NB4 (cell line): ENCODE data around the gene TMPRSS6.

Source experiments
- DNase-seq: peaks from one replicate; pipeline ENCODE4 v3.0.0; 2010; ENCODE audit warnings: low read depth
- H3K4me3 ChIP-seq: one replicate; pipeline ENCODE4 v1.5.1; 2011; ENCODE audit warnings: mild to moderate bottlenecking, low read depth, low read length, moderate library complexity
- MYC ChIP-seq: IDR thresholded peaks from 2 replicates; pipeline ENCODE4 v1.6.1; 2011; ENCODE audit warnings: low read depth, low read length
- POLR2A ChIP-seq: IDR thresholded peaks from 2 replicates; pipeline ENCODE4 v1.6.1; 2011; ENCODE audit warnings: mild to moderate bottlenecking; ENCODE audit not compliant: insufficient read length; ENCODE audit errors: extremely low read depth
- TF ChIP-seq, protein P1 (sequence below): IDR thresholded peaks from one replicate; pipeline ENCODE4 v1.5.1; 2012; ENCODE audit warnings: low read depth, low read length
- TF ChIP-seq, protein P2 (sequence below): IDR thresholded peaks from 2 replicates; pipeline ENCODE4 v1.6.1; 2011; ENCODE audit warnings: low read depth, low read length

Gene TMPRSS6

DNA sequence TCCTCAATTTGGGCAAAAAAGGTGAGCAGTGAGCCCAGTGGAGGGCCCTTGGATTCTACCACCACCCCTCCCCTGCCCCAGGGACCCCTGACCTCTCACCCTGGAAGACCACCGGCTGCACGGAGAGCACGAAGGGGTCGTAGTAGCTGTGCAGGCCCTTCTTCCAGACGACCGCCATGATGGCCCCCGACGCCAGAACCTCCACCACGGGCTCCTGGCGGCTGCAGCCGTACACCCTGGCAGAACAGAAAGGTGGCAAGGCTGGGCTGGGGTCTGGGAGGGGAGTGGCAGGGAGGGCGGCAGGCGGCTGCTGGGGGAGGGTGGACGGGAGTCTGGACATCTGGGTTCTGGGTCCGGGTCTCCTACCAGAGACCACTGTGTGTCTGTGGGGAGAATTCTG, 23.3 kb downstream of the TMPRSS6 start:
- H3K4me3 ChIP-seq, result no peak overlapping the region
- no peak for DNase-seq
- TF ChIP-seq, protein P1, sequence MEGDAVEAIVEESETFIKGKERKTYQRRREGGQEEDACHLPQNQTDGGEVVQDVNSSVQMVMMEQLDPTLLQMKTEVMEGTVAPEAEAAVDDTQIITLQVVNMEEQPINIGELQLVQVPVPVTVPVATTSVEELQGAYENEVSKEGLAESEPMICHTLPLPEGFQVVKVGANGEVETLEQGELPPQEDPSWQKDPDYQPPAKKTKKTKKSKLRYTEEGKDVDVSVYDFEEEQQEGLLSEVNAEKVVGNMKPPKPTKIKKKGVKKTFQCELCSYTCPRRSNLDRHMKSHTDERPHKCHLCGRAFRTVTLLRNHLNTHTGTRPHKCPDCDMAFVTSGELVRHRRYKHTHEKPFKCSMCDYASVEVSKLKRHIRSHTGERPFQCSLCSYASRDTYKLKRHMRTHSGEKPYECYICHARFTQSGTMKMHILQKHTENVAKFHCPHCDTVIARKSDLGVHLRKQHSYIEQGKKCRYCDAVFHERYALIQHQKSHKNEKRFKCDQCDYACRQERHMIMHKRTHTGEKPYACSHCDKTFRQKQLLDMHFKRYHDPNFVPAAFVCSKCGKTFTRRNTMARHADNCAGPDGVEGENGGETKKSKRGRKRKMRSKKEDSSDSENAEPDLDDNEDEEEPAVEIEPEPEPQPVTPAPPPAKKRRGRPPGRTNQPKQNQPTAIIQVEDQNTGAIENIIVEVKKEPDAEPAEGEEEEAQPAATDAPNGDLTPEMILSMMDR, result no peak
- TF ChIP-seq MYC (no peak), POLR2A (no peak)
- TF ChIP-seq, protein P2, sequence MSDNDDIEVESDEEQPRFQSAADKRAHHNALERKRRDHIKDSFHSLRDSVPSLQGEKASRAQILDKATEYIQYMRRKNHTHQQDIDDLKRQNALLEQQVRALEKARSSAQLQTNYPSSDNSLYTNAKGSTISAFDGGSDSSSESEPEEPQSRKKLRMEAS, result no peak

DNA sequence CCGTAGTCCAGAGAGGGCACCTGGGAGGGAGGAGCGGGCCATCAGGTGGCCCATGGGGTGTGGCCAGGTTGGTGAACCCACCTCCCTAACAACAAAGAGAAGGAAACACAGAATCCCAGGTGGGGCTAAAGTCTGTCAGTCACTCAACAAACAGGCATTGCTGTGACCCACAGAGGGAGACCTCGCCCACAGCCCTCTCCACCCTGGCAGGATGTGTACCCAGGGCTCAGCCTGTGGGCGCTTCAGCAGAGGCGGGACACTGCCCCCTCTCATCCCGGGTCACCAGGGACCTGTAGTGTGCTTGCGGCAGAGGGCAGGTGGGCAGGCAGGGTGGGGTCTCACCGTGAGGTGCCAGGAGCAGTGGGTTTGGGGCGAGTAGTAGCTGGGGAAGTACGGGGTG, 25.1 kb downstream of the TMPRSS6 start:
- TF ChIP-seq, protein P1, result no peak
- TF ChIP-seq MYC, result no peak
- TF ChIP-seq POLR2A, result no peak
- TF ChIP-seq, protein P2, result no peak
- H3K4me3 ChIP-seq, result no peak overlapping the region
- no peak for DNase-seq

DNA sequence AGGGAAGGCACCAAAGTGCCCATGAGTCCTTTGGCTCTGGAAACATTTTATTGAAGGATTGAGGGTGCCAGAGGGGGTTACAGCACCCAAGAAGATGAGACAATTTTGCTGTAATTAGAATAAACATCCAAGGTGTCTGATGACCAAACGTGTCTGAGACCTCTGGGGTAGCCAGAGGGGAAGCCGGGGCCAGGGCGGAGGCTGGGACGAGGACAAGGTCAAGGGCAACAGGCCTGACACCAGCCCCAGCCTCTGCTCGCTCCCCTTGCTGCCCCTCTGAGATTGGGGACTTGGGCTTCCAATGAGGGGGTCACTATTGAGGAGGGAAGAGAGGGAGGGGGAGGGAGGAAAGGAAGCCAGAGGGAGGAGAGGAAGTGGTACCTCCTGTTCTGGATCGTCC, 25.6 kb downstream of the TMPRSS6 start:
- DNase-seq, result no peak
- no peak for TF ChIP-seq MYC
- TF ChIP-seq, protein P2, result no peak
- H3K4me3 ChIP-seq, result no peak overlapping the region

DNA sequence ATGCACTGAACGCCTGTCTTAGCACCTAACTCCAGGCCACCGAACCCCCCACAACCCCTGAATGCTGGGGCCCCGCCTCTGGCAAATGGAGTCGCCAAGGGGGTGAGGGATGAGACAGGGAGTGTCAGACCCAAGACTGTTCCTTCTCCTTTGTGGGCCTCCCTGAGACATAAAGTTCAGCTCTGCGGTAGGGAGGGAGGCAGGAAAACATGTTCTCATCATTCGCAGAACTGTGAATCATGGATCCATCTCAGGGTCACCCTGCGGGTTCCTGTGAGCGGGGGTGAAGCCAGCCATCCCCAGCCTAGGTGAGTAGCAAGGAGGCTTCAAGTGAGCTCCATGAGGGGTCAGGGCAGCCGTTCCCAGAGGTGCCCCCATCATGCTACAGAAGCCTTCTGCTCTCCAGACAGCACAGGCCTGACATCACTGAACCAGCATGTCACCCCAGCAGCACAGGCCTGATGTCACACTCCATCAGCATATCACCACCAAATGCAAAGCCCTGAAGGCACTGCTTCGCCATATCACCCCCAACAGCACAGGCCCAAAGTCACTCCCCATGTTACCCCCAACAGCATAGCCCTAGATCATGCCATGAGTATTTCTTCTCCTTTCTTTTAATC, 27.2 kb downstream of the TMPRSS6 start:
- TF ChIP-seq, protein P1, result no peak
- TF ChIP-seq, protein P2, result no peak
- TF ChIP-seq POLR2A (no peak), MYC (no peak)
- H3K4me3 ChIP-seq, result no peak overlapping the region
- DNase-seq, result no peak

DNA sequence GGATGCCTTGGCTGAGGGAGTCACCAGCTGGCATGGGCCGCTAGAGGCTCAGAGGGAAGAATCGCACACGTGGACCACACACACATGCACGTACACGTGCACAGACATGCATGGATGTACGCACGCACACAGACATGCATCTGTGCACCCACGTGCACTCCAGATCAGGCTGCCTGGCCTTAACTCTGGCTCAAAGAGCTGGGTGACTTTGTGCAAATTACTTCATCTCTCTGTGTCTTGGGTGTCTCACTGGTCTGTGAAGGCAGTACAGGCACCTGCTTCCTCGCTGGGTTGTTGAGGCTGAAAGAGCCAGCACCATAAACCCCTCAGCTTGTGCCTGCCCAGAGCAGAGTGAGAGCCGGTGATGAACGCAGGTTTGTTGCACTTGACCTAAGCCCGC, 28.7 kb downstream of the TMPRSS6 start:
- no peak overlapping the region for H3K4me3 ChIP-seq
- TF ChIP-seq MYC (no peak), POLR2A (no peak)
- TF ChIP-seq, protein P2, result no peak
- TF ChIP-seq, protein P1, result no peak
- no peak for DNase-seq

DNA sequence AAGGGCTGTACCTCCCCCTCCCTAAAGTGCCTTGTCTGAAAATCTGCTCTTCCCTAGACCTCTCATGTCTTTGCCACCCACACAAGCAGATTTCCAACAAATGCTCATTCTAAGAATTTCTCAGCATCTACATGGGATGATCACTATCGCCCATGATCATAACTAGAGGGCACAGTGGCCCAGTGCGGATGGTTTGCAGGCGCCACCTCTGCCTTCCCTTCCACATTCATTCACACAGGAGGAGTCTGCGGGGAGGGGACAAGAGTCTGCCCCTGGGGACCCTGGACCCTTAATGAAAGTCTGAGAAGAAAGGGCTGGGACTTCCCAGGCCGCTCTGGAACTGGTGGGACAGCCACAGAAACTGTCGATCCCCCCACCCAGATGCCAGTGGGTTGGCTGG, 29.1 kb downstream of the TMPRSS6 start:
- TF ChIP-seq POLR2A (no peak), MYC (no peak)
- DNase-seq, result no peak
- H3K4me3 ChIP-seq, result no peak overlapping the region

DNA sequence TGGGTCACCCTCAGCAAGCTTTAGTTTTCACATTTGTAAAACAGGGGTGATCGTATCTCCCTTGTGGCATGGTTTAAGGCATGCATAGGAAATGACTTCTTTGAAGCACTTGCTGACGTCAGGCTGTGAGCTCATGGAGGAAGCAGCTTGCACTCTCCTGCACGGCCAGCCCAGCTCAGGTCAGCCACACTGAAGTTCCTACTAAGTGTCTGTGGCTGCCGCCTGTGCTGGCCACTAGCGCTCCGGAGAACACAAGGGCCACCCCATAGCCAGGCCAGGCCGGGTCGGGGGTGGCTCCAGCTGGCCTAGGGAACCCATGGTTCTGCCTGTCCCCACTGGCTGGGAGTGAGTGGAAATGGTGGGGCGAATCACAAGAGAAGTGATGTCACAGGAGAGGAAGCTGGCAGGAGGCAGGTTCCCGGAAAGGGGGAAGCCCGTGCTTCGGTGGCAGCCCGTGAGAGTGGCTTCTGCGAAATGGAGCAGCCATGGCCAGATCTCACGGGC, 29.8 kb downstream of the TMPRSS6 start:
- TF ChIP-seq, protein P2, result no peak
- TF ChIP-seq MYC, result no peak
- TF ChIP-seq, protein P1, result no peak
- no peak for TF ChIP-seq POLR2A
- no peak overlapping the region for H3K4me3 ChIP-seq
- DNase-seq, result peak; percentile 43
